CD14-positive monocyte (primary cell): ENCODE data around the gene PEX11A. TPM values are rescaled to one million over a fixed set of nuclear protein-coding genes. Genes with fewer than 3 reads are reported as not detected.

Experiments used
- DNase-seq, 3 donors: peaks; one replicate each; pipeline ENCODE4 v3.0.0-alpha.2; 2011 to 2022
- H2AFZ ChIP-seq: 2 replicates; pipeline ENCODE4 v1.6.0; 2012; ENCODE audit warnings: mild to moderate bottlenecking, low read depth, low read length, inconsistent platforms; ENCODE audit not compliant: insufficient read depth, poor library complexity, severe bottlenecking
- H3K27ac ChIP-seq, 2 donors: 1 replicate in 1 of 2; 2 replicates in 1 of 2; pipeline ENCODE4 v1.5.1; 2012 to 2013; ENCODE audit warnings: low read length in 2 of 2, control low read depth in 1 of 2, inconsistent platforms in 1 of 2, low read depth in 1 of 2, mild to moderate bottlenecking in 1 of 2
- H3K27me3 ChIP-seq, 2 donors: one replicate each; pipeline versions ENCODE4 v1.6.0 to v1.6.1; 2011 to 2013; ENCODE audit warnings: low read length in 2 of 2; ENCODE audit not compliant: control insufficient read depth in 2 of 2, insufficient read depth in 2 of 2
- H3K36me3 ChIP-seq, 2 donors: replicated peaks in 1 of 2; 1 replicate in 1 of 2; 2 replicates in 1 of 2; pipeline versions ENCODE4 v1.5.1 to v1.6.1; 2012 to 2013; ENCODE audit warnings: low read length in 2 of 2, control low read depth in 1 of 2, inconsistent platforms in 1 of 2, mild to moderate bottlenecking in 1 of 2; ENCODE audit not compliant: insufficient read depth in 2 of 2, control insufficient read depth in 1 of 2
- H3K4me1 ChIP-seq, 2 donors: 1 replicate in 1 of 2; 2 replicates in 1 of 2; pipeline versions ENCODE4 v1.5.1 to v1.6.1; 2012 to 2013; ENCODE audit warnings: low read length in 2 of 2, control low read depth in 1 of 2, inconsistent platforms in 1 of 2, mild to moderate bottlenecking in 1 of 2, moderate library complexity in 1 of 2; ENCODE audit not compliant: insufficient read depth in 2 of 2, control insufficient read depth in 1 of 2
- H3K4me2 ChIP-seq: replicated peaks from 2 replicates; pipeline ENCODE3; 2012; ENCODE audit warnings: low read length, moderate library complexity, mild to moderate bottlenecking; ENCODE audit not compliant: poor library complexity, severe bottlenecking; ENCODE audit errors: extremely low read depth
- H3K4me3 ChIP-seq, 3 experiments: fragments of 200-600 bp in 1 of 3; sonication (generic) in 1 of 3; replicated peaks in 1 of 3; 1 replicate in 2 of 3; 2 replicates in 1 of 3; pipeline ENCODE4 v1.5.1; 2011 to 2013; ENCODE audit warnings: low read length in 3 of 3, mild to moderate bottlenecking in 3 of 3, control low read depth in 2 of 3, low read depth in 2 of 3, inconsistent platforms in 1 of 3, moderate library complexity in 1 of 3
- H3K79me2 ChIP-seq: 2 replicates; pipeline ENCODE4 v1.6.0; 2012; ENCODE audit warnings: mild to moderate bottlenecking, control low read depth, inconsistent platforms, low read length, moderate library complexity; ENCODE audit not compliant: insufficient read depth
- H3K9ac ChIP-seq: 2 replicates; pipeline ENCODE4 v1.6.0; 2017; ENCODE audit warnings: low read length, mild to moderate bottlenecking; ENCODE audit not compliant: insufficient read depth, poor library complexity, severe bottlenecking
- H3K9me3 ChIP-seq, 2 donors: replicated peaks in 1 of 2; 1 replicate in 1 of 2; 2 replicates in 1 of 2; pipeline versions ENCODE4 v1.5.1 to v1.6.1; 2012 to 2013; ENCODE audit warnings: low read length in 2 of 2, control low read depth in 1 of 2; ENCODE audit not compliant: control insufficient read depth in 1 of 2, insufficient read depth in 1 of 2
- H4K20me1 ChIP-seq: 2 replicates; pipeline ENCODE4 v1.6.0; 2012; ENCODE audit warnings: mild to moderate bottlenecking, low read length, control low read depth, moderate library complexity; ENCODE audit not compliant: insufficient read depth
- H3K27ac Mint-ChIP-seq, 7 donors: one replicate each; pipeline ENCODE4 v1.8.0; 2020; ENCODE audit warnings: mild to moderate bottlenecking in 7 of 7, mixed read lengths in 7 of 7, moderate library complexity in 6 of 7, inconsistent platforms in 2 of 7
- H3K27me3 Mint-ChIP-seq, 3 donors: one replicate each; pipeline ENCODE4 v1.8.0; 2021 to 2022; ENCODE audit warnings: low read depth in 3 of 3, mild to moderate bottlenecking in 3 of 3, mixed read lengths in 3 of 3, moderate library complexity in 3 of 3, inconsistent platforms in 1 of 3
- H3K36me3 Mint-ChIP-seq, 2 donors: one replicate each; pipeline ENCODE4 v1.8.0; 2020; ENCODE audit warnings: mixed read lengths in 2 of 2, inconsistent platforms in 1 of 2, mild to moderate bottlenecking in 1 of 2
- H3K4me1 Mint-ChIP-seq: one replicate; pipeline ENCODE4 v1.8.0; 2020; ENCODE audit warnings: mild to moderate bottlenecking, mixed read lengths
- H3K4me3 Mint-ChIP-seq, 2 donors: one replicate each; pipeline ENCODE4 v1.8.0; 2020; ENCODE audit warnings: mild to moderate bottlenecking in 2 of 2, mixed read lengths in 2 of 2, moderate library complexity in 1 of 2
- H3K9me3 Mint-ChIP-seq, 7 donors: one replicate each; pipeline ENCODE4 v1.8.0; 2020 to 2022; ENCODE audit warnings: mixed read lengths in 7 of 7, mild to moderate bottlenecking in 6 of 7, moderate library complexity in 6 of 7, inconsistent platforms in 2 of 7
- CTCF ChIP-seq: fragments of 200-600 bp; IDR thresholded peaks from one replicate; pipeline ENCODE4 v1.8.0; 2022; ENCODE audit warnings: antibody characterized with exemption, mild to moderate bottlenecking
- WGBS: methylation state at CpG from one replicate; pipeline ENCODE4 v1.1.5; 2013; ENCODE audit warnings: missing lambda C conversion rate; ENCODE audit not compliant: insufficient coverage; 5-methylcytosine and 5-hydroxymethylcytosine counted together
- intact Hi-C, 2 donors: fragments of 100-400 bp; cut with micrococcal nuclease; formaldehyde crosslinking; loops; one replicate each; pipeline versions ENCODE4 v1.15.0 to v1.15.1; 2023
- polyA plus RNA-seq, 3 donors: library from polyadenylated mRNA; depleted of rRNA in 1 of 3; unstranded in 2 of 3; stranded (reverse) in 1 of 3; fragments of 300-500 nt in 2 of 3; fragments of >200 nt in 1 of 3; fragmentation: Illumina TruSeq in 2 of 3; gene quantifications; 1 replicate in 2 of 3; 2 replicates in 1 of 3; pipeline ENCODE4 v1.2.3, GENCODE V29; 2012 to 2021

Gene PEX11A
- polyA plus RNA-seq, 3 donors, result 0.72 to 0.84 (median 0.75) TPM

- Histone ChIP-seq H4K20me1 (no peaks in the 10 kb centered on the region), H3K9me3 (peaks cover 0 to 3% of the 10 kb centered on the region in 2 donors), H3K4me1 (no peaks in the 10 kb centered on the region), H3K4me3 (no peak overlapping the region), H3K79me2 (no peaks in the 10 kb centered on the region), H3K27me3 (no peaks in the 10 kb centered on the region), H3K27ac (no peak overlapping the region), H3K9ac (no peak overlapping the region), H3K4me2 (no peak overlapping the region), H3K36me3 (no peaks in the 10 kb centered on the region), H2AFZ (no peak overlapping the region)
- DNase-seq, result no peak
- no peak for TF ChIP-seq CTCF
- Mint-ChIP-seq H3K27me3 (peaks cover 0 to 3% (median 3%) of the 10 kb centered on the region in 3 donors), H3K4me1 (no peaks in the 10 kb centered on the region), H3K27ac (no peak overlapping the region), H3K36me3 (no peaks in the 10 kb centered on the region), H3K4me3 (no peak overlapping the region), H3K9me3 (peaks cover 5 to 13% (median 11%) of the 10 kb centered on the region in 7 donors)
- intact Hi-C loops, result no loop called here
- WGBS, result 94% methylated on average over 3 of the region's 5 CpGs
Measured at GRCh38 chr15:89640245-89640644, 50.3 kb downstream of the PEX11A start.

- H2AFZ ChIP-seq, result no peak overlapping the region
- H3K9me3 Mint-ChIP-seq, result peaks cover 36 to 54% (median 49%) of the 10 kb centered on the region in 7 donors
- no peaks in the 10 kb centered on the region for H3K4me1 Mint-ChIP-seq
- H3K36me3 ChIP-seq, result peaks cover 23 to 29% of the 10 kb centered on the region in 2 donors
- no peak overlapping the region for H3K4me3 Mint-ChIP-seq
- H3K4me3 ChIP-seq, result no peak overlapping the region
- no peak for DNase-seq
- no peak for TF ChIP-seq CTCF
- no peaks in the 10 kb centered on the region for H3K4me1 ChIP-seq
- intact Hi-C loops, result no loop called here
- H3K36me3 Mint-ChIP-seq, result peaks cover 26 to 33% of the 10 kb centered on the region in 2 donors
- H3K27ac Mint-ChIP-seq, result no peak overlapping the region
- WGBS, result 95% methylated on average over 23 of the region's 23 CpGs
- H3K27ac ChIP-seq, result no peak overlapping the region
- peaks cover 9 to 51% of the 10 kb centered on the region in 2 donors for H3K9me3 ChIP-seq
- H3K4me2 ChIP-seq, result no peak overlapping the region
- no peak overlapping the region for H3K9ac ChIP-seq
- H4K20me1 ChIP-seq, result no peaks in the 10 kb centered on the region
- peaks cover 1 to 3% (median 1%) of the 10 kb centered on the region in 3 donors for H3K27me3 Mint-ChIP-seq
- H3K27me3 ChIP-seq, result no peaks in the 10 kb centered on the region
- no peaks in the 10 kb centered on the region for H3K79me2 ChIP-seq
Measured at GRCh38 chr15:89633585-89633984, 57.0 kb downstream of the PEX11A start.
